Thoracic aorta (tissue), 2 donors: Measurements from ENCODE around the gene CFAP210. TPM values are rescaled to one million over a fixed set of nuclear protein-coding genes. Genes with fewer than 3 reads are reported as not detected.

Source experiments
- ATAC-seq: fragments of 150-250 bp; one replicate; pipeline ENCODE4 v1.8.0; 2017; ENCODE audit warnings: low read depth; ENCODE audit not compliant: insufficient number of reproducible peaks, low FRiP score
- DNase-seq: peaks from one replicate; pipeline ENCODE4 v3.0.0-alpha.2; 2020; ENCODE audit warnings: low spot score
- H3K27ac ChIP-seq, 2 donors: fragments of 200-600 bp; sonication (generic); 1 replicate in 1 of 2; 2 replicates in 1 of 2; pipeline ENCODE4 v1.5.1; 2016; ENCODE audit warnings: mild to moderate bottlenecking in 2 of 2, moderate library complexity in 2 of 2
- H3K27me3 ChIP-seq: fragments of 200-600 bp; sonication (generic); replicated peaks from 2 replicates; pipeline ENCODE4 v1.6.0; 2016; ENCODE audit warnings: mild to moderate bottlenecking; ENCODE audit not compliant: insufficient read depth
- H3K36me3 ChIP-seq: fragments of 200-600 bp; sonication (generic); one replicate; pipeline ENCODE4 v1.5.1; 2016
- H3K4me1 ChIP-seq, 2 donors: fragments of 200-600 bp; sonication (generic); 1 replicate in 1 of 2; 2 replicates in 1 of 2; pipeline versions ENCODE4 v1.5.1 to v1.6.0; 2016; ENCODE audit warnings: low read depth in 2 of 2, mild to moderate bottlenecking in 1 of 2; ENCODE audit not compliant: control insufficient read depth in 1 of 2
- H3K4me3 ChIP-seq: fragments of 200-600 bp; sonication (generic); 2 replicates; pipeline ENCODE4 v1.5.1; 2016; ENCODE audit warnings: mild to moderate bottlenecking
- H3K9me3 ChIP-seq: fragments of 200-600 bp; sonication (generic); 2 replicates; pipeline ENCODE4 v1.5.1; 2016
- total RNA-seq, 2 donors: library from RNA; depleted of rRNA; stranded (reverse); fragments of >200 nt; gene quantifications; one replicate each; pipeline versions ENCODE4 v1.1.0 to v1.2.3, GENCODE V29; 2016
- TF ChIP-seq, protein P1 (sequence below): fragments of 200-600 bp; sonication (generic); IDR thresholded peaks from one replicate; pipeline ENCODE4 v1.5.1; 2019; ENCODE audit warnings: antibody characterized with exemption

Gene CFAP210
- total RNA-seq, 2 donors from 2014 or later, result not detected

DNA sequence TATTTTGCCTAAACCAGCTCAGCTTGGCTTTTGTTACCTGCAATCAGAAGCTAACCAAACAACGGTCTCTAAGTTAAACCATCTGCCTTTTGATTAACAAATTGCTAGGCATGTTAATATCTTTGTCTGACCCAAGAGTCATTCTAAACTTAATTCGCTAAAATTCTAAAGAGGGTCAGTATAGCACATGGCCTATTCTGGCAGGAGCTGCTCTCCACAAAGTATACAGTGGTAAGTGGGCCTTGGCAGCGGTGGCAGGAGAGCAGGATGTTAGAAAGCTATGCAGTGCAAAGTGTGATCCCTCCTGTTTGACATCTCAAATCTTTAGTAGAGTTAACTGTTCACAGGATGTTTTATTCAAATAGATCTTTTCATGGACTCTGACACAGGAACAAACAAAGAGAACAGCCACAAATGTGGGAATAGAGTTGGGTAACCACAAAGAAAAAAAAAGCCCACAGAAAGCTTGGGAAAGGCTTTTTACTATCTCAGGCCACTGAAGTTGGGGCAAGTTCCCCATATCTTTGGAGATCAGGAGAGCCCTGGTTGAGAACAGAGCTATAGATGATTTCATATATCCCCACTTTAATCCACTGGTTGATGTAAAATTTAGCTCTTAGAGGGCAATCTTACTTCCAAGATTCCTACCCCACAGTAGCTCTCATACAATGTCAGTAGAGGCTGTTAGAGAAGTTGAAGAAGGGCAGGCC lies 10.6 kb downstream of the CFAP210 start:
- Histone ChIP-seq H3K36me3 (no peaks in the 10 kb centered on the region), H3K4me3 (no peak overlapping the region), H3K27me3 (no peaks in the 10 kb centered on the region), H3K9me3 (no peaks in the 10 kb centered on the region), H3K27ac (no peak overlapping the region), H3K4me1 (no peaks in the 10 kb centered on the region)
- TF ChIP-seq, protein P1, sequence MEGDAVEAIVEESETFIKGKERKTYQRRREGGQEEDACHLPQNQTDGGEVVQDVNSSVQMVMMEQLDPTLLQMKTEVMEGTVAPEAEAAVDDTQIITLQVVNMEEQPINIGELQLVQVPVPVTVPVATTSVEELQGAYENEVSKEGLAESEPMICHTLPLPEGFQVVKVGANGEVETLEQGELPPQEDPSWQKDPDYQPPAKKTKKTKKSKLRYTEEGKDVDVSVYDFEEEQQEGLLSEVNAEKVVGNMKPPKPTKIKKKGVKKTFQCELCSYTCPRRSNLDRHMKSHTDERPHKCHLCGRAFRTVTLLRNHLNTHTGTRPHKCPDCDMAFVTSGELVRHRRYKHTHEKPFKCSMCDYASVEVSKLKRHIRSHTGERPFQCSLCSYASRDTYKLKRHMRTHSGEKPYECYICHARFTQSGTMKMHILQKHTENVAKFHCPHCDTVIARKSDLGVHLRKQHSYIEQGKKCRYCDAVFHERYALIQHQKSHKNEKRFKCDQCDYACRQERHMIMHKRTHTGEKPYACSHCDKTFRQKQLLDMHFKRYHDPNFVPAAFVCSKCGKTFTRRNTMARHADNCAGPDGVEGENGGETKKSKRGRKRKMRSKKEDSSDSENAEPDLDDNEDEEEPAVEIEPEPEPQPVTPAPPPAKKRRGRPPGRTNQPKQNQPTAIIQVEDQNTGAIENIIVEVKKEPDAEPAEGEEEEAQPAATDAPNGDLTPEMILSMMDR, result no peak
- DNase-seq, result no peak
- no peak for ATAC-seq

DNA sequence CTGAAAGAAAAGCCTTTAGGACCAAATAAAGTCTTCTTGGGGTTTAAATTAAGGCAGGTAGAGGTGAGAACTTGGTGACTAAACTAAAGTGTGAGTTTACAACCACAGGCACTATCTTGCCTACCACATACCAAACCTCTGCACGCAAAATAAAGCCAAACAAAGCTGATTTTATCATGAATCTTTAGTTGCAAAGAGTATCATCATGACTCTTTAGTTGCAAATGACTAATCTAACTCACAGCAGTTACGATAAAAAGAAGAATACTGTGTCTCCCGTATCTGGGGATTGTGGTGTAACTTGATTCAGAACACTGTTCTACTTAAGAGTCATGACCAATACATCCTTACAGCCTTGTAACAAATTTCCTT lies 11.2 kb downstream of the CFAP210 start:
- Histone ChIP-seq H3K36me3 (no peaks in the 10 kb centered on the region), H3K27me3 (no peaks in the 10 kb centered on the region), H3K4me3 (no peak overlapping the region), H3K27ac (no peak overlapping the region), H3K4me1 (no peaks in the 10 kb centered on the region), H3K9me3 (no peaks in the 10 kb centered on the region)
- DNase-seq, result no peak
- ATAC-seq, result no peak
- TF ChIP-seq, protein P1, result no peak

DNA sequence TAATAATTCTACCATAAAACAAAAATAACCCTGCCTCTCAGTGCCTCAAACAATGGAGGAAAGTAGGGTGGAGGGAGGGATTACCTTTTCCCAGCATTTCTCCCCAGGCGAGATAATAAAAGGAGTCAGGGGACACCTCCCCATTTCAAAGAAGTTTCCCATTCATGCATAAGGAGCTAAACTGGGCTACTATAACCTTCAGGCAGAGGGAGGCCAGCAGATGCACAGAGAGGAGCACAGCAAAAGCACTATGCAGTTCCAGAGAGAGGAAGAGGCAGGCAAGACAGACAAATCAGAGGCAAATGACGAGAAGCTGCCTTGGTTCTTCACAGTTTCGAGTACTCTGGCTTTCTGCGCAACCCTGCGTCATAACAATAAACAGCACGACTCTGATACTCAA lies 17.4 kb downstream of the CFAP210 start:
- H3K36me3 ChIP-seq, result no peaks in the 10 kb centered on the region
- TF ChIP-seq, protein P1, result no peak

GRCh38 chr2:169676357-169676756 lies 17.8 kb downstream of the CFAP210 start:
- no peaks in the 10 kb centered on the region for H3K36me3 ChIP-seq

More for the DNA sequence above, 17.4 kb downstream of the CFAP210 start:
- H3K27ac ChIP-seq, result no peak overlapping the region
- H3K4me1 ChIP-seq, result no peaks in the 10 kb centered on the region
- H3K4me3 ChIP-seq, result no peak overlapping the region
- H3K27me3 ChIP-seq, result no peaks in the 10 kb centered on the region
- no peaks in the 10 kb centered on the region for H3K9me3 ChIP-seq
- ATAC-seq (no peak), DNase-seq (no peak)

GRCh38 chr2:169673921-169674320 lies 20.3 kb downstream of the CFAP210 start:
- no peaks in the 10 kb centered on the region for H3K36me3 ChIP-seq
- no peak overlapping the region for H3K4me3 ChIP-seq
- ATAC-seq, result no peak
- no peak overlapping the region for H3K27ac ChIP-seq
- no peaks in the 10 kb centered on the region for H3K27me3 ChIP-seq
- DNase-seq, result no peak
- no peaks in the 10 kb centered on the region for H3K9me3 ChIP-seq
- H3K4me1 ChIP-seq, result no peaks in the 10 kb centered on the region
- TF ChIP-seq, protein P1, result no peak

More at GRCh38 chr2:169676357-169676756, 17.8 kb downstream of the CFAP210 start:
- ATAC-seq (no peak), DNase-seq (no peak)
- Histone ChIP-seq H3K9me3 (no peaks in the 10 kb centered on the region), H3K4me1 (no peaks in the 10 kb centered on the region), H3K4me3 (no peak overlapping the region), H3K27ac (no peak overlapping the region), H3K27me3 (no peaks in the 10 kb centered on the region)
- TF ChIP-seq, protein P1, result no peak
